Loucy (cell line): ENCODE measurements around the gene OS9.

Experiments
- H2AFZ ChIP-seq: fragments of 200-600 bp; sonication (generic); 2 replicates; pipeline ENCODE4 v1.6.0; 2016; ENCODE audit warnings: antibody characterized with exemption, mild to moderate bottlenecking, low read length, moderate library complexity
- H3F3A ChIP-seq: fragments of 200-600 bp; 2 replicates; pipeline ENCODE4 v1.6.0; 2016; ENCODE audit warnings: antibody characterized with exemption, low read depth, mild to moderate bottlenecking
- H3K27me3 ChIP-seq: fragments of 200-600 bp; sonication (generic); 2 replicates; pipeline ENCODE4 v1.6.1; 2014; ENCODE audit warnings: low read length, mild to moderate bottlenecking; ENCODE audit not compliant: insufficient read depth, poor library complexity, severe bottlenecking
- H3K36me3 ChIP-seq: fragments of 200-600 bp; sonication (generic); 2 replicates; pipeline ENCODE4 v1.6.1; 2016; ENCODE audit warnings: low read length; ENCODE audit not compliant: insufficient read depth
- H3K4me1 ChIP-seq: fragments of 200-600 bp; sonication (generic); 2 replicates; pipeline ENCODE4 v1.5.1; 2014; ENCODE audit warnings: low read length, mild to moderate bottlenecking; ENCODE audit not compliant: insufficient read depth, poor library complexity, severe bottlenecking
- H3K4me2 ChIP-seq: fragments of 200-600 bp; sonication (generic); 2 replicates; pipeline ENCODE4 v1.6.0; 2014; ENCODE audit warnings: antibody characterized with exemption, low read length, low read depth, mild to moderate bottlenecking; ENCODE audit not compliant: poor library complexity, severe bottlenecking
- H3K4me3 ChIP-seq: fragments of 200-600 bp; sonication (generic); 2 replicates; pipeline ENCODE4 v1.5.1; 2014; ENCODE audit warnings: low read length, mild to moderate bottlenecking, mixed read lengths; ENCODE audit not compliant: poor library complexity, severe bottlenecking
- H3K79me2 ChIP-seq: fragments of 200-600 bp; sonication (generic); 2 replicates; pipeline ENCODE4 v1.6.1; 2014; ENCODE audit warnings: low read length; ENCODE audit not compliant: insufficient read depth
- H3K9ac ChIP-seq: fragments of 200-600 bp; sonication (generic); 2 replicates; pipeline ENCODE4 v1.6.0; 2014; ENCODE audit warnings: mild to moderate bottlenecking, low read depth, low read length, moderate library complexity; ENCODE audit not compliant: poor library complexity, severe bottlenecking
- H3K9me2 ChIP-seq: fragments of 200-600 bp; sonication (generic); replicated peaks from 2 replicates; pipeline ENCODE4 v1.6.1; 2016; ENCODE audit warnings: low read depth, low read length, mixed read lengths
- H3K9me3 ChIP-seq: fragments of 200-600 bp; sonication (generic); 2 replicates; pipeline ENCODE4 v1.6.1; 2014; ENCODE audit warnings: mild to moderate bottlenecking, antibody characterized with exemption, low read length, low read depth; ENCODE audit not compliant: insufficient read depth
- H4K20me1 ChIP-seq: fragments of 200-600 bp; sonication (generic); 2 replicates; pipeline ENCODE4 v1.6.0; 2014; ENCODE audit warnings: antibody characterized with exemption, low read length, mild to moderate bottlenecking; ENCODE audit not compliant: insufficient read depth, poor library complexity, severe bottlenecking
- CTCF ChIP-seq: fragments of 200-600 bp; sonication (generic); conservative IDR thresholded peaks from 2 replicates; pipeline ENCODE4 v1.5.1; 2014; ENCODE audit warnings: mild to moderate bottlenecking, antibody characterized with exemption, low read length
- EZH2phosphoT487 ChIP-seq: fragments of 200-600 bp; IDR thresholded peaks from 2 replicates; pipeline ENCODE4 v1.6.1; 2018; ENCODE audit warnings: antibody characterized with exemption, mild to moderate bottlenecking, moderate library complexity, borderline replicate concordance

The OS9 gene

GRCh38 chr12:57724936-57725740, 31.2 kb downstream of the OS9 start:
- Histone ChIP-seq H3K9me3 (no peaks in the 10 kb centered on the region), H3K27me3 (no peaks in the 10 kb centered on the region), H3K4me3 (no peak overlapping the region), H3K4me1 (no peaks in the 10 kb centered on the region), H2AFZ (no peak overlapping the region), H3K36me3 (peaks cover 32% of the 10 kb centered on the region; the same call in 1 of the 2 replicates), H3K79me2 (no peaks in the 10 kb centered on the region), H3K9me2 (no peaks in the 10 kb centered on the region), H3K9ac (no peak overlapping the region), H3K4me2 (no peak overlapping the region), H4K20me1 (no peaks in the 10 kb centered on the region), H3F3A (no peaks in the 10 kb centered on the region)
- TF ChIP-seq CTCF (no peak), EZH2phosphoT487 (no peak)

- Histone ChIP-seq H3K9ac (no peak overlapping the region), H3K79me2 (no peaks in the 10 kb centered on the region), H3K4me3 (no peak overlapping the region), H3K27me3 (no peaks in the 10 kb centered on the region), H3K36me3 (peaks cover 37% of the 10 kb centered on the region; the same call in 1 of the 2 replicates), H3K9me2 (no peaks in the 10 kb centered on the region), H3K4me1 (no peaks in the 10 kb centered on the region), H3K4me2 (no peak overlapping the region), H4K20me1 (no peaks in the 10 kb centered on the region), H2AFZ (no peak overlapping the region), H3K9me3 (no peaks in the 10 kb centered on the region), H3F3A (no peaks in the 10 kb centered on the region)
- TF ChIP-seq CTCF, result no peak
- no peak for TF ChIP-seq EZH2phosphoT487
Observed at GRCh38 chr12:57725851-57726150, 31.9 kb downstream of the OS9 start.

- Histone ChIP-seq H3K79me2 (no peaks in the 10 kb centered on the region), H2AFZ (no peak overlapping the region), H3K36me3 (peaks cover 42% of the 10 kb centered on the region; the same call in 1 of the 2 replicates), H3K9me2 (no peaks in the 10 kb centered on the region), H3F3A (no peaks in the 10 kb centered on the region), H3K4me2 (no peak overlapping the region), H3K9me3 (no peaks in the 10 kb centered on the region), H4K20me1 (no peaks in the 10 kb centered on the region), H3K4me3 (no peak overlapping the region), H3K4me1 (no peaks in the 10 kb centered on the region), H3K9ac (no peak overlapping the region), H3K27me3 (no peaks in the 10 kb centered on the region)
- TF ChIP-seq EZH2phosphoT487, result no peak
- peak; percentile 53 for TF ChIP-seq CTCF
Observed at GRCh38 chr12:57726151-57726883, 32.4 kb downstream of the OS9 start.
